HG02973 (cell line): ENCODE results near the gene ATAD5.
"Not testable (repeated sequence)": the region's sequence is repeated elsewhere in the genome, so short reads cannot be mapped to it uniquely, and the experiment has no call there.

Source experiments
- ATAC-seq: cut with Tn5 transposase; IDR thresholded peaks from one replicate; pipeline ENCODE4 v1.9.1; 2021; ENCODE audit warnings: moderate library complexity; ENCODE audit not compliant: unreplicated experiment

The ATAD5 gene

DNA sequence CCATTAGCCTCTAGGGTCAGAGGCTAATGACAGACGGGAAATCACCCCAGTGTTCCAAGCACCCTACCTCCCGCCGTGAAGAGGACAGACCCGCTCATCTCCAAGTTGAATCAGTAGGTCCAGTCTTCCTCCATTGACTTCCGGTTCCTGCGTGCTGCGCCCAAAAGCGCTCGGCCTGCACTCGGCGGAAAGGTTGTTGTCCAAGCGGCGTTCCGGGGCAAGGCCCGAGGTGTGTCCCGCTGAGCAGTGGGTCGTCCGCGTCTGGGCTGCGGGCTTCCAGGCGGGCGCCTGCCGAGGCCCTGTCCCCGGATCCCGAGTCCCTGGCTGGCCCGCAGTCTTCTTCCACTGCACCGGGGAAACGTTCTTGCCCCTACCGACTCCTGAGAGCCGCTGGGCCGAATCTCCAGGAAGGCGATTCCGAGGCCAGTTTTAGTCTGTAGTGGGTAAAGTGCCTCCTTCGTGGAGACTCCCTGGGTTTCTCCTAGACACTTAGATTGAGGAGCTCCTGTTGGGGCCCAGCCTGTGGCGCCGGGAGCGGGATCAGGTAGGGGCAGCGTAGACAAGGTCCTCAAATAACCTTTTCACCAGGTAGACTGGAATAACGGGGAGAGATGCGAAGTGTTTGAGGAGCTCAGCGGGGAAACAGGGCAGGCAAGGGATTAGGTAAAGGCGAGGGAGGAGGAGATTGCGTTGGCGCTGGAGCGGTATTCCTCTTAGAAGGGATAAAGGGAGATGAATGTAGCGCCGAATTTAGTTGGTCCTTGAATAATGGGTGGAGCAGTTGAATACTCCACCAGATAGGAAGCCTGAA lies 74.5 kb downstream of the ATAD5 start, which contains the start of gene TEFM:
Gene TEFM, minus strand, starts transcription at position 138 of the 811 bp plus-strand sequence. Its CDS starts 40 bp downstream, at position 98.
- ATAC-seq, result peak; percentile 76

DNA sequence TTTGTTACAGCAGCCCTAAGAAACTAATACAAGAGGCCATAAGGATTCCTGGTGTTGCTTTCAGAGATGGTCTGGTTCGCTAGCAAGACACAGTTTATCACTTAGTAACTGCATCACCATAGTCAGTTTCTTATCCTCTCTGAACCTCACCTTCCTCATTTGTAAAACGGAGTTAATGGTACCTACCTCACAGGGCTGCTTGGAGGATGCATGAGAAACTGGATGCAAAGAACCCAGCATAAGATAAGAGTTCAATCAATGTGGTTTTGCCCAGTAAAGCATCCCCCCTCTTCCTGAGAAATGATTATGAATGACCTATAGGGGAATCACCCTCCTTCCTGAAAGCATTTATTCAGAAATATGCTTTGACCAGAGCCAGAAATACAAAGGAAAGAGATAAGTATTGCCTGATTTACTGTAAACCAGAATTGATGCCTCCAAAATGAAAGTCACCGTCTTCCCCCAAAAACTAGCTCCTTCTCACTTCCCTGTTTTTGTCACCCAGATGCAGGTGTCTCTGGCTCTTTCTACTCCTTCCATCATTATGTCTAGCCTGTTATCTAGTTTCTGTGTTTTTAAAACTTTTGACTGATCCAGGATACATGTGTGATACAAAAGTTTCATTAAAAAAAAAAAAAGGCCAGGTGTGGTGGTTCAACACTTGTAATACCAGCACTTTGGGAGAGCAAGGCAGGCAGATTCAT lies 77.1 kb downstream of the ATAD5 start:
- no peak for ATAC-seq

DNA sequence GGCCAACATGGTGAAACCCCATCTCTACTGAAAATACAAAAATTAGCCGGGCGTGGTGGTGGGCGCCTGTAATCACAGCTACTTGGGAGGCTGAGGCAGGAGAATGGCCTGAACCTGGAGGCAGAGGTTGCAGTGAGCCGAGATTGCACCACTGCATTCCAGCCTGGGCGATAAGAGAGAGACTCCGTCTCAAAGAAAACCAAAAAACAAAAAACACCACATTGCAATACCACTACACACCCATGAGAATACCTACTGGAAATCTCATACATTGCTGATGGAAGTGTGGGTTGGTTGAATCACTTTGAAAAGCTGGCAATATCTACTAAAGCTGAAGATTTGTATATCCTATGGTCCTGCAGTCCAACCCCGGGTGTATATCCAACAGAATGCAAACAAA lies 78.4 kb downstream of the ATAD5 start:
- not testable (repeated sequence) for ATAC-seq

DNA sequence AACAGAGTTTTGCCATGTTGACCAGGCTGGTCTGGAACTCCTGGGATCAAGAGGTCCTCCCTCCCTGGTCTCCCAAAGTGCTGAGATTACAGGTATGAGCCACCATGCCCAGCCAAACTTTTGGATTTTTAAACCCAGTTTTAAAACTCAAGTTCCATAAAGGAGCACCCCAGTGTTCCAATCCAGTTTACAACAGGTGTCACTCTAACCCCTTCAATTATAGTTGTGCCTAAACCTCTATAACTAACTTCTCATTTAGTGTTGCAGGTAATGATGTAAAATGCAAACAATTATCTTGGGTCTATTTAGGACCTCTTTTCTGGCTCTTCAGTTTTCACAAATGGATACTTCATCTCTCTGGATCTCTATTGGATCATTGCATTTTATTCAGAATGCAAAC lies 82.2 kb downstream of the ATAD5 start:
- ATAC-seq, result no peak

DNA sequence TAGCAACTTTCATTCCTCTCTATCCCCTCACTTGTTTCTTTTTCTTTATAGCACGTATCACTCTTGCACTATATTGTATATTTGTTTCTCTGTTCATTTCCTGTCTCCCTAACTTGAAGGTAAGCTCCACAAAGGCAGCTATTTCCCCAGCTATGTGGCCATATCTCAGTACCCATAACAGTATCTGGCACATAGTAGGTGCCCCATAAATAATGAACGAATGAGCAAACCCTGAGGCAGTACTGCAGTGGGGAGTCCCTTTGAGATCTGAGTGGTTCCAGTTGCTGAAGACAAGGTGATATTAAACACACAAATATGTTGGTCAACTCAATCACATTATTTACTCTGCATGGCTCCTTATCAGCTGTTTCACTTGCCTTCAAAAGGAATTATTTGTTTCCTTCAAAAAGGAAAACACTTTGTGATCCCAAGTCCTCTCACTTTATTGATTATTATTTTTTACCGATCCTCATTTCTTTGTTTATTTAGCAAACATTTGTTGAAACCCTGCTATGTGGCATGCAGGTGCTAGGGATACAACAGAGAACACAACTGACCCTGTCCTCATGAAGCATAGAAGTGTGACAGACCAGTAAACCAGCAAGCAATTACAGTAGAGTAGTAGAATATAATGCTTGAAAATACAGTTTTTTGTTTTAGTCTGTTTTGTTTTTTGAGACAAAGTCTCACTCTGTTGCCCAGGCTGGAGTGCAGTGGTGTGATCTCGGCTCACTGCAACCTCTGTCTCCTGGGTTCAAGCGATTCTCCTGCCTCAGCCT lies 84.3 kb downstream of the ATAD5 start:
- ATAC-seq, result no peak

DNA sequence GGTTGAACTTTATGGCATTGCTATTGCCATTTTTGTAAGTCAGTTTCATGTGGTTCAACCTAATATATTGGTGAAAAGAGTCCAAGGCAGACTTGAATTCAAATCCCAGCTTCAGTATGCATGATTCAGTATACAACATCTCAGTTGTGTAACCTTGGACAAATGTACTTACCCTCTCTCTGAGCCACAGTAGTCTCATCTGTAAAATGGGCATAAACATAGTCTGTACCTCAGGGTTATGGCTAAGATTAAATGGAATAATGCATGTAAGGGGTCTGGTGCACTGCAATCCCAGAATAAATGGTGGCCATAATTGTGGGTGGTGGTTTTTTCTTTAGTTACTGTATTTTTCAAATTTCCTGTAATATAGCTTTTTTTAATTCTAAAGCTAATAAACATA lies 85.3 kb downstream of the ATAD5 start:
- ATAC-seq, result no peak

DNA sequence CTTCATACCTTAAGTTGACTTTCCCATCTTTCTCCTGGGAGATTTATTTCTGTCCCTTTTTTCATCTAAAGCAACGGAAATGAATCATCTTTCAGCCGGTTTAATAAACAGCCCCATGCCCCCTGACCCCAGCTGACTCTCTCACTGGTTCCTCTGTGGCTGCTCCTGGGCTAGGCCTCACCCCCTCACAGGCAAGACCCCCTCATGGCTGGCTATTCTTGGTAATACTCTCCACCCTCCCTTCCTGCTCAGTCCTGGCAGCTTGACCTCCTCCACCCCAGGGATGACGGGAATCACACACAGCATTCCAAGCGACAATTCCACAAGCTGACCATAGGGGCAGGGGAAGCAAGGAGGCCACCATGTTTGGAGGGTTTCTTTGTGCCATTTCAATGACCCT lies 88.5 kb downstream of the ATAD5 start:
- ATAC-seq, result no peak

DNA sequence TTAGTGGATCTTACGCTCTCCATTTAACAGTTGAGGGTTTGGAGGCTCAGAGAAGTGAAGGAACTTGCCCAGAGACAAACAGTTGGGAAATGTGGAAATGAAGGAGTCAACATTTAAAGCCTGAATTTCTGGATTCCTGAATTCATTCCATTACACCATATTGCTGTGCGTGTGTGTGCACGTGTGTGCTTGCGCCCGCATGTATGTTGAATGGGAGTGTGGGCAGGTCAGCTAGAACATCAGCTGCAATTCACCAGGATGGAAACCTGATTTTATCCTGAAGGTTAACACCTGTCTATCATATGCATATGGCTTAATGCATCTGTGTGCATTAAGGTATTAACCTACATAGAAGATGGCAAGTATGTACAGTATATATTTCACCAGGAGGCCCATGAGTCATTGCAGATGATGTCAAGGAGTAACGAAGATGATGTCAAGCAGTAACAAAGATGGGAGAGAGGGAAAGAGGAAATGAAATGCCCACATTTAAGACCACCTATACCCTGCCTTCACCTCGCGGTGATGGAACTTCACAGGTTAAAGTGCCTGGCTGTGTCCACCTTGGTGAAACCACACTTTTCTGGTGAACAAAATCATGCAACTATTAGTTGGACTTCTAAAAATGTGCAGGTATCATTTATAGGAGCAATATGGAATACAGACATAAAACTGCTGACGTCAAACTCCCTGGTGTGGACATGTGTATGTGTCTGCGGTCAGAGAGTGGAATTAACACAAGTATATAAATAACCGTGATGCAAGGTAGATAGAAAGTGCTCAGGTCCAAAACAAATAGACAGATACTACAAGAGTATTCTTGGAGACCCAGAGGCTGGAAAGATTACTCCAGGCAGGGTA lies 89.1 kb downstream of the ATAD5 start:
- no peak for ATAC-seq

DNA sequence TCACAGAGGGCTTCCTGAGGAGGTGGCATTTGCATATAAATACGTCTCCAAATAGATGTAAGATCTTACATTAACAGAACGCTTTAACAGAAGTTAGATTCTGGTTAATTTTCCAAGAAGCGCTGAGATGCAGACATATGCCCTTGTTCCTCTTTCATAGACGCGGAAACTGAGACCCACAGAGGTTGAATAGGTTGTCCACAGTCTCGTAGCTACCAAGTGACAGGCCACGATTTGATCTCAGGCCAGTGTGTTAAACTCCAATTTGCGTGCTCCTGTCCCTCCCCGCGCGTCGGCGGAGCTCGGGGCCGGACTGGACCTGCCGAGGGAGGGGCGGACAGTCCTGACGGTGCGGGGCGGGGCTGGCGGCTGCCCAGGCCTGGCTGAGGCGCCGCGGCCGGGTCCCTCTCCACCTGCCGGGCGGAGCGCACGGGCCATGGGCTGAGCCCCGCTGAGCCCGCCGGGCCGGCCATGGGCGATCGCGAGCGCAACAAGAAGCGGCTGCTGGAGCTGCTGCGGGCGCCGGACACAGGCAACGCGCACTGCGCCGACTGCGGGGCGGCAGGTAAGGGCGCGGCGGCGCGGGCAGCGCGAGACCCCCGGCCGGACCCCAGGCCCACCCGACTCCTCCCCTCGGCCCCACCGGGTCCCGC lies 89.9 kb downstream of the ATAD5 start, which contains the start of gene ADAP2:
Gene ADAP2, plus strand, starts transcription at position 402 of the 653 bp plus-strand sequence. Its CDS starts 70 bp downstream, at position 472.
- ATAC-seq, result no peak

DNA sequence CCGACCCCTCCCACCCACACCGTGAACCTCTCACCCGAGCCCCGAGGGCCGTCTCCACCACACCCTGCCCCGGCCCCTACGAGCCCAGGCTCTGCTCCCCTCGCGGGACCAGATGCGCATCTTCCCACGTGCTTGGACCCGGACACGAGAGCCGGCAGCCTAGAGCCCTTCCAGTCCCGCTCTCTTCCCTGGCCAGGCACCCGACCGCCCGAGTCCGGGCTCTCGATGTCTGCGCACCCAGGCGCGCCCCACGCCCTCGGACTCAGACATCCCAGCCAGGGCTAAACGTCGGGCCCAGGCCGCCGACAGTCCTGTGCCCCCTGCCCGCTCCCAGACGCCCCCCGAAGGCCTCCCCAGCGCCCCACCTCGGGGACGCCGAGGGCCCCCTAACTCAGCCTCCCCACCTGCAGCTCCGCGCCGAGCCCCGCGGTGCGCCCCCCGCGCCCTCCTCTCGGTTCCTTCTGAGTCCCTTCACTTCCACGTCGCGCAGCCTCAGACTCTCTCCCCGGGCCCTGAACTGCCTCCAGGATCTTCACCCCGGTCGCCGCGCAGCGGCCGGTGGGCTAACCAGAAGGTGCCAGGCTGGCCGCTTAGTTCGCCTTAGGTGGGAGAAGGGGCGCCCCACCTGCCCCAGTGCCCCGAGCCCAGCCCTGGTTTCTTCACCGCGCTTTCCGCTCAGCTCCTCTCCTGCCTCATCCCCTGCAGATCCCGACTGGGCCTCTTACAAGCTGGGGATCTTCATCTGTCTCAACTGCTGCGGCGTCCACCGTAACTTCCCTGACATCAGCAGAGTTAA lies 90.7 kb downstream of the ATAD5 start:
- ATAC-seq, result no peak

DNA sequence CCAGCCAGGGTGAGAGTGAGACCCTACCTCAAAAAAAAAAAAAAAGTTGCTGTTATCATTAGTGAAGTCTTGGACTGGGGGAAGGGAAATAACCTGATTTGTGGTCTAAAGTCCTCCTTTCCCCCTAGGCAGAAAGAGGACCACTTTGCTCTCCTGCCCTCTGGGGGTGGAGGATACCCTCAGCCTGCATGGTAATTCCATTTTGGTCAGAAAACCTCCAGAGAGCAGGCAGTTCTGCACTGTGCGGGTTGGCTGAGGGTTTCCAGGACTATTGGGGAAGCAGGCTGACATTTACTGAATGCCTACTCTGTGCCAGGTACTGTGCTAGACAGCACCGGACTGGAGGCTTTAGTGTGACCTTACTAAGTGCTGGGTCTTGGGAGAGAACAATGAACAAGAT lies 92.6 kb downstream of the ATAD5 start:
- ATAC-seq, result no peak

DNA sequence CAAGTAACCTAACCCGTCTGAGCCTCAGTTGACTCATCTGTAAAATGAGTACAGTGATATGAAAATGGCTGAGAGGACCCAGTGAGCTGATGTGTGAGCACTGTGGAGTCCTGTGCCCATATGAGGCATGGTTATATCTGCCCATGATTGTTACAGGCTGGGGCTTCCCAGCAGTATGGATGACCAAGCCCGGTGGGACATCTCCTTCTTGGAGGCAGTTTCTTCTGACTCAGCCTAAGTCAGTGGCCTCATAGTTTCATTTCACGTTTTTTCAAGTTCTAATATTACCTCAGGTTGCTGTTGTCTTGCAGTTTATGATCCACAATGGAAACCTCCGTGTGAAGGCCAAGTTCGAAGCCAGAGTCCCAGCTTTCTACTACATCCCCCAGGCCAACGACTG lies 94.8 kb downstream of the ATAD5 start:
- ATAC-seq, result no peak

DNA sequence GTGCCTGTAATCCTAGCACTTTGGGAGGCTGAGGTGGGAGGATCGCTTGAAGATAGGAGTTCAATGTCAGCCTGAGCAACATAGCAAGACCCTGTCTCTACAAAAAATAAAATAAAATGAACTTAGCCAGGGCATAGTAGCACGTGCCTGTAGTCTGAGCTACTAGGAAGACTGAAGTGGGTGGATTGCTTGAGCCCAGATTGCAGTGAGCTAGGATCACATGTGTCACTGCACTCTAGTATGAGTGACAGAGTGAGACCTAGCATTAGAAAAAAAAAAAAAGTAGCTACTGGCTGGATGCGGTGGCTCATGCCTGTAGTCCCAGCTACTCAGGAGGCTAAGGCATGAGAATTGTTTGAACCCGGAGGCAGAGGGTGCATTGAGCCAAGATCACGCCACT lies 96.0 kb downstream of the ATAD5 start:
- no peak for ATAC-seq

DNA sequence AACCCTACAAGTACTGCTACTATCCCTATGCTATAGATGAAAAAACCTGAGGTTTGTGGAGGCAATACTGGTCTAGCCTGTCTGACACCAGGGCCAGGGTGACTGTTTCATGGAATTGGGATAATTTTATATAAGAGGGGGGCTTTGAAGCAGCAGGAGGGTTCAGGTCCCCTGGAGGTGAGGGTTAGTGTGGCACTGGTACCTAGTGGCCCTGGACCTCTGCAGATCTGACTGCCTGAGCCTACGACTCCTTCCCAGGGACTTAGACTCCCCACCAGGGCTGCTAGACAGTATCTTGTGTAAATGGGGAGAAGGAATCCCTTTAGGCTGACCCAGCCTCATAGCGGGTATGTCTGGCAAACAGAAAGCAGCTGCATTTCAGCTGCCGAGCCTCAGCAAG lies 96.8 kb downstream of the ATAD5 start:
- ATAC-seq, result no peak

DNA sequence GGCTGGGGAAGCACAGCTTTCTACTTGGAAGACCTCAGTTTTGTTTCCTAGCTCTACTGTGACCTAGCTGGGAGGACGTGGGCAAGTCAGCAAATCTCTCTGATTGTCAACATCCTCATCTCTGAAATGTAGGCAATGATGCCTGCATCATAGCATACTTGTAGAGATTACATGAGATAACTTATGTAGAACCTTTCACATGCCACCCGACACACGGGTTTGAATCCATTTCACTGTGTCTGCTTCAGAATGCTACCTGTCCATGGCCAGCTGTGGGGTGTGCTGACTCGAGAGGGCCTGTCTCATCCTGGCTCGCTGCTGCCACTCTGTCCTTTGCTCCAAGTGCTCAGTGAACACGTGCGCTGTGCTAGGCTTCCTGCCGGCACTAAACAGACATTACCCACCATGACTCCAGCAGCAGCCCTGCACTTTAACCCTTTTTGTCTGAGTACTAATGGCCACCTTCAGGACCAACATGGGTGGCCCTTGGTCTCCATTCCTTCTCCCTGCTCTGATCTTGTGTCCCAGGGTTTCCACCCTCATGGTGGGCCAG lies 97.4 kb downstream of the ATAD5 start:
- ATAC-seq, result no peak

DNA sequence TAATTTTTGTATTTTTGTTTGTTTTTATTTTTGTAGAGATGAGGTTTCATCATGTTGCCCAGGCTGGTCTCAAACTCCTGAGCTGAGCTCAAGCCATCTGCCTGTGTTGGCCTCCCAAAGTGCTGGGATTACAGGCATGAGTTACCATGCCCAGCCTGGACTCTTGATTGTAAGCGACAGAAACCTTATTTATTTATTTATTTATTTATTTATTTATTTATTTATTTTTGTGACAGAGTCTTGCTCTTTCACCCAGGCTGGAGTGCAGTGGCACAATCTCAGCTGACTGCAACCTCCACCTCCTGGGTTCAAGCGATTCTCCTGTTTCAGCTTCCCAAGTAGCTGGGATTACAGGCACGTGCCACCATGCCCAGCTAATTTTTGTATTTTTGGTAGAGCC lies 98.1 kb downstream of the ATAD5 start:
- ATAC-seq, result not testable (repeated sequence)

DNA sequence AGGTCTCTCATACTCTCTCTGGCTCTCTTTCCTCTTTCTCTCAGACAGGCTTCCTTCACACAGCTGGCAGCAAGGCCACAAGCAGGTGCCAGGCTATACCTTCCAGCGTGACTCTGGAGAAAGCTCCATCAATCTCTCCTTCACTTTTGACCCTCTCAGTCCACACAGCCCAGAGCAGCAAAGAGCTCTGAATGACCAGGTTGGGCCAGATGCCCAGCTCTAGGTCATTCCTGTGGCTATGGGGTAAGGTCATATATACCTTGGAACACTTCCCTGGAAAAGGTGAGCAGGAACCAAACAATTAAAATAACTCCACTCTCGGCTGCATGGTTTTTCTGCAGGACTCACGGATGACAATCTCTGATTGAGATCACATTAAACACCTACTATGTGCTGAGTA lies 98.7 kb downstream of the ATAD5 start:
- ATAC-seq, result no peak

DNA sequence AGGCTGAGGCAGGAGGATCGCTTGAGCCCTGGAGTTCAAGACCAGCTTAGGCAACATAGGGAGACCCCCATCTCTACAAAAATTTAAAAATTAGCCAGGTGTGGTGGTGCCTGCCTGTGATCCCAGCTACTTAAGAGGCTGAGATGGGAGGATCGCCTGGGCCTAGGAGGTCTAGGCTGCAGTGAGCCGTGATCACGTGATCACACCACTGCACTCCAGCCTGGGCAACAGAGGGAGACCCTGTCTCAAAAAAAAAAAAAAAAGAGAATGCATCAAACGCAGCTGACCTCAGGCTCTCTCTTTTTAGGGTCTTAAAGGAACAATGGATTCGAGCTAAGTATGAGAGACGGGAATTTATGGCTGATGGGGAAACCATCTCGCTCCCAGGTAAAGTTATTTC lies 99.8 kb downstream of the ATAD5 start:
- not testable (repeated sequence) for ATAC-seq

DNA sequence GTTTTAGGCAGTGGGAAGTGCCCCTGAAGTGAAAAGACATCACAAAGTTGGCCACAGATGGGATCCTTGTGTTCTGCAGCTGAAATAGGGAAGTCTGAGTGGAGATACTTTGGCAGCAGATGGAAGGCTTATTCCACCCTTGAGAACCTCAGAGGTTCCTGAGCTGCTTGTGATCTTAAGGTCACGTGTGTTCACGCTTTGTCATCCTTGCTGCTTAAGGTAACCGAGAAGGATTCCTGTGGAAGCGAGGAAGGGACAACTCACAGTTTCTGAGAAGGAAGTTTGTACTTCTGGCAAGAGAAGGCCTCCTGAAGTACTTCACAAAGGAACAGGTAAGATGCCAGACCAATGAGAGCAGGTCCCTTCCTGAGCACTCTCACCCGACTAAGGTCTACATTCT lies 102.2 kb downstream of the ATAD5 start:
- ATAC-seq, result no peak
